ENCODE measurements around the gene MACROD2. TPM values are rescaled to one million over a fixed set of nuclear protein-coding genes. Genes with fewer than 3 reads are reported as not detected.
"Not testable (repeated sequence)": the region's sequence is repeated elsewhere in the genome, so short reads cannot be mapped to it uniquely, and the experiment has no call there.

Gene MACROD2
- total and polyA plus RNA-seq, 9 donors, result 2.0 to 4.9 (median 3.1) TPM

DNA sequence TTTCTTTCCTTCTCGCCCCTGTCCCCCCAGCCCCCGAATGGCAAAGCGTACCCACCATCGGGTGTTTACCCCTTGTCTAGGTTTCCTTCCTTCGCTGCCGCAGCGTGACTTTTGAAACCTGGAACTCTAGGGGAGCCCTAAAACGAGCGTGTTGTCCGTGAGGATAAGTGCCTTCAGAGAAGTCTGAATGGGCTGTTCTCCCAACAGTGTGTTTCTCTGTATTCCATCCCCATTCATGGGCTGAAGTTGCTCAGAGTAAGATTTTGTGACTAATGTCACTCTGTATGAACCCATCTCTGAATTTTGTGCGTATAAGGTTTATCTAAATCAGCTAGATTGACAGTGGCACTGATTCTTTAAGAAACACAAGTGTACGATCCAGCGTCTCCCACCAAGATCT lies 949 bp downstream of the MACROD2 start:
- Histone ChIP-seq H3K4me3 (ENCODE audit: low read length) (peak overlapping the region; percentile 37), H3K9me3 (replicated peaks; ENCODE audit: control insufficient read depth, low read depth, low read length) (peaks cover 9% of the 10 kb centered on the region), H3K4me1 (ENCODE audit: control insufficient read depth, insufficient read depth, low read length) (peaks cover 8% of the 10 kb centered on the region), H3K27ac (ENCODE audit: low read length) (no peak overlapping the region), H3K27me3 (ENCODE audit: control insufficient read depth, insufficient read depth, low read length) (peaks cover 6% of the 10 kb centered on the region), H3K36me3 (ENCODE audit: control insufficient read depth, insufficient read depth, low read length) (no peaks in the 10 kb centered on the region)
- WGBS (ENCODE audit: insufficient coverage), result 11% methylated on average over 6 of the region's 13 CpGs
- no peak for DNase-seq

DNA sequence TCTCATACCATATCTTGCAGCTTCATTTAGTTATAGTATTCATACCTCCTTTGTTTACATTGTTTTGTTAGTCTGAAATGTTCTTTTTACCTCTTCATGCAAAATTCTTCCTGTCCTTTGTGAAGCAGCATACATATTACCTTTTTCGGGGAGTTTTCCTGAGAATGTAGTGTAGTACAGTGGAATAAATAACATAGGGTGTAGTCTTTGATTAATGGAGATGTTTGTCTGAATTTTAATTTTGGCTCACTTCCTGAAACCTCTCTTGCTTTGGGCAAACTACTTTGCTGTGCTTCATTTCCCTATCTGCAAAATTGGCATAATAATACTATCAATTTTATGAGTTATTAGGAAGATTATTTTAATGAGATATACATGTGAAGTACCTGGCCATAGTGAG lies 5.6 kb downstream of the MACROD2 start:
- WGBS (ENCODE audit: insufficient coverage), result no CpG with 5 or more reads among the region's 1 CpG
- no peak for DNase-seq
- Histone ChIP-seq H3K4me3 (ENCODE audit: low read length) (no peak overlapping the region), H3K4me1 (ENCODE audit: control insufficient read depth, insufficient read depth, low read length) (peaks cover 5% of the 10 kb centered on the region), H3K9me3 (replicated peaks; ENCODE audit: control insufficient read depth, low read depth, low read length) (no peaks in the 10 kb centered on the region), H3K27ac (ENCODE audit: low read length) (no peak overlapping the region), H3K27me3 (ENCODE audit: control insufficient read depth, insufficient read depth, low read length) (peaks cover 3% of the 10 kb centered on the region), H3K36me3 (ENCODE audit: control insufficient read depth, insufficient read depth, low read length) (no peaks in the 10 kb centered on the region)

- no peak overlapping the region for H3K27ac ChIP-seq (ENCODE audit: low read length)
- H3K36me3 ChIP-seq (ENCODE audit: control insufficient read depth, insufficient read depth, low read length), result no peaks in the 10 kb centered on the region
- no peaks in the 10 kb centered on the region for H3K9me3 ChIP-seq (replicated peaks; ENCODE audit: control insufficient read depth, low read depth, low read length)
- no peaks in the 10 kb centered on the region for H3K27me3 ChIP-seq (ENCODE audit: control insufficient read depth, insufficient read depth, low read length)
- no peaks in the 10 kb centered on the region for H3K4me1 ChIP-seq (ENCODE audit: control insufficient read depth, insufficient read depth, low read length)
- WGBS (ENCODE audit: insufficient coverage), result 100% methylated on average over 2 of the region's 4 CpGs
- no peak overlapping the region for H3K4me3 ChIP-seq (ENCODE audit: low read length)
- DNase-seq, result no peak
Observed at GRCh38 chr20:14005996-14006395, 10.7 kb downstream of the MACROD2 start.

DNA sequence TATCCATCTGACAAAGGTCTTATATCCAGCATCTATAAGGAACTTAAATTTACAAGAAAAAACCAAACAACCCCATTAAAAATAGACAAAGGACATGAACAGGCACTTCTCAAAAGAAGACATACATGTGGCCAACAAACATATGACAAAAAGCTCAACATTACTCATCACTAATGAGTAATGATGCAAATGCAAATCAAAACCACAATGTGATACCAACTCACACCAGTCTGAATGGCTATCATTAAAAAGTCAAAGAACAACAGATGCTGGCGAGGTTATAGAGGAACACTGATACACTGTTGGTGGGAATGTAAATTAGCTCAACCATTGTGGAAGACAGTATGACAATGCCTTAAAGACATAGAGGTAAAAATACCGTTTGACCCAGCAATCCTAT lies 13.9 kb downstream of the MACROD2 start:
- DNase-seq, result no peak
- Histone ChIP-seq H3K9me3 (replicated peaks; ENCODE audit: control insufficient read depth, low read depth, low read length) (no peaks in the 10 kb centered on the region), H3K4me3 (ENCODE audit: low read length) (no peak overlapping the region), H3K4me1 (ENCODE audit: control insufficient read depth, insufficient read depth, low read length) (no peaks in the 10 kb centered on the region), H3K27ac (ENCODE audit: low read length) (no peak overlapping the region), H3K27me3 (ENCODE audit: control insufficient read depth, insufficient read depth, low read length) (no peaks in the 10 kb centered on the region), H3K36me3 (ENCODE audit: control insufficient read depth, insufficient read depth, low read length) (no peaks in the 10 kb centered on the region)
- WGBS (ENCODE audit: insufficient coverage), result no CpG with 5 or more reads among the region's 2 CpGs

GRCh38 chr20:14012671-14013070 lies 17.4 kb downstream of the MACROD2 start:
- H3K4me1 ChIP-seq (ENCODE audit: control insufficient read depth, insufficient read depth, low read length), result no peaks in the 10 kb centered on the region
- no peak overlapping the region for H3K4me3 ChIP-seq (ENCODE audit: low read length)
- H3K27ac ChIP-seq (ENCODE audit: low read length), result no peak overlapping the region
- no CpG with 5 or more reads among the region's 3 CpGs for WGBS (ENCODE audit: insufficient coverage)
- H3K27me3 ChIP-seq (ENCODE audit: control insufficient read depth, insufficient read depth, low read length), result no peaks in the 10 kb centered on the region
- no peaks in the 10 kb centered on the region for H3K36me3 ChIP-seq (ENCODE audit: control insufficient read depth, insufficient read depth, low read length)
- DNase-seq, result no peak
- H3K9me3 ChIP-seq (replicated peaks; ENCODE audit: control insufficient read depth, low read depth, low read length), result peaks cover 4% of the 10 kb centered on the region

DNA sequence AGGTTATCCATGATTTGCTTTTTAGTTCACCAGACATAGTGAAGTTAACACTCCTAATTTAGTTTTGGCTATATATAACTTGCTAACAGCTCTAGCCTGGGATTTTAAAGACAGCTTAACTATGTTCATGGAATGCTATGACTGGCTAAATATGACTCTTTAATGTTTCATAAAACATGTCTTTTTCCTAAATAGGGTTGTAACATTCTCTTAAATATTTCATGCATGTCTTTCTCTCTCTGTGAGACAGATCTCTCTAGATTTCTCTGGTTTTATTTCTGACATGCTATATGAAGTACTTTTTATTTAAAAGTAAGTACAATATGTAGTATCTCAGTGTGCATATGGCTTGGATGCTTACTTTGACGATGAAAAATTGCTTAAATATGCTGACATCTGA lies 35.7 kb downstream of the MACROD2 start:
- no peak for DNase-seq
- H3K36me3 ChIP-seq (ENCODE audit: control insufficient read depth, insufficient read depth, low read length), result no peaks in the 10 kb centered on the region
- H3K9me3 ChIP-seq (replicated peaks; ENCODE audit: control insufficient read depth, low read depth, low read length), result no peaks in the 10 kb centered on the region
- no peak overlapping the region for H3K4me3 ChIP-seq (ENCODE audit: low read length)
- H3K4me1 ChIP-seq (ENCODE audit: control insufficient read depth, insufficient read depth, low read length), result no peaks in the 10 kb centered on the region
- H3K27me3 ChIP-seq (ENCODE audit: control insufficient read depth, insufficient read depth, low read length), result no peaks in the 10 kb centered on the region
- no peak overlapping the region for H3K27ac ChIP-seq (ENCODE audit: low read length)
- no CpG with 5 or more reads among the region's 1 CpG for WGBS (ENCODE audit: insufficient coverage)

- WGBS (ENCODE audit: insufficient coverage), result no CpG with 5 or more reads among the region's 1 CpG
- Histone ChIP-seq H3K27me3 (ENCODE audit: control insufficient read depth, insufficient read depth, low read length) (no peaks in the 10 kb centered on the region), H3K36me3 (ENCODE audit: control insufficient read depth, insufficient read depth, low read length) (no peaks in the 10 kb centered on the region), H3K9me3 (replicated peaks; ENCODE audit: control insufficient read depth, low read depth, low read length) (no peaks in the 10 kb centered on the region), H3K4me1 (ENCODE audit: control insufficient read depth, insufficient read depth, low read length) (no peaks in the 10 kb centered on the region), H3K27ac (ENCODE audit: low read length) (no peak overlapping the region), H3K4me3 (ENCODE audit: low read length) (no peak overlapping the region)
- DNase-seq, result no peak
Observed at GRCh38 chr20:14033310-14033709, 38.0 kb downstream of the MACROD2 start.

- no peak overlapping the region for H3K27ac ChIP-seq (ENCODE audit: low read length)
- no peaks in the 10 kb centered on the region for H3K4me1 ChIP-seq (ENCODE audit: control insufficient read depth, insufficient read depth, low read length)
- WGBS (ENCODE audit: insufficient coverage), result 77% methylated on average over 3 of the region's 7 CpGs
- no peaks in the 10 kb centered on the region for H3K36me3 ChIP-seq (ENCODE audit: control insufficient read depth, insufficient read depth, low read length)
- no peak for DNase-seq
- no peaks in the 10 kb centered on the region for H3K27me3 ChIP-seq (ENCODE audit: control insufficient read depth, insufficient read depth, low read length)
- no peaks in the 10 kb centered on the region for H3K9me3 ChIP-seq (replicated peaks; ENCODE audit: control insufficient read depth, low read depth, low read length)
- H3K4me3 ChIP-seq (ENCODE audit: low read length), result no peak overlapping the region
Observed at GRCh38 chr20:14036567-14036966, 41.3 kb downstream of the MACROD2 start.

DNA sequence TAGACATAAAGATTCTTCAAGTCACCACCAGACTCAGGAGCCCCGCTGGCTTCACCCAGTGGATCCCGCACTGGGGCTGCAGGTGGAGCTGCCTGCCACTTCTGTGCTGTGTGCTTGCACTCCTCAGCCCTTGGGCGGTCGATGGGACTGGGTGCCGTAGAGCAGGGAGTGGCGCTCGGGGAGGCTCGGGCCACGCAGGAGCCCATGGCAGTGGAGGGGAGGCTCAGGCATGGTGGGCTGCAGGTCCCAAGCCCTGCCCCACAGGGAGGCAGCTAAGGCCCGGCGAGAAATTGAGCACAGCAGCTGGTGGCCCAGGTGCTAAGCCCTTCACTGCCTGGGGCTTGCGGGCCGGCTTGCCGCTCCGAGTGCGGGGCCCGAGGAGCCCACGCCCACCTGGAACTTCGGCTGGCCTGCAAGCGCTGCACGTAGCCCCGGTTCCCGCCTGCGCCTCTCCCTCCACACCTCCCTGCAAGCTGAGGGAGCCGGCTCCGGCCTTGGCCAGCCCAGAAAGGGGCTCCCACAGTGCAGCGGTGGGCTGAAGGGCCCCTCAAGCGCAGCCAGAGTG lies 49.5 kb downstream of the MACROD2 start:
- H3K36me3 ChIP-seq (ENCODE audit: control insufficient read depth, insufficient read depth, low read length); H3K27me3 ChIP-seq (ENCODE audit: control insufficient read depth, insufficient read depth, low read length); H3K4me3 ChIP-seq (ENCODE audit: low read length); DNase-seq; H3K9me3 ChIP-seq (replicated peaks; ENCODE audit: control insufficient read depth, low read depth, low read length); H3K4me1 ChIP-seq (ENCODE audit: control insufficient read depth, insufficient read depth, low read length); H3K27ac ChIP-seq (ENCODE audit: low read length): not testable (repeated sequence)
- 94% methylated on average over 16 of the region's 28 CpGs for WGBS (ENCODE audit: insufficient coverage)

DNA sequence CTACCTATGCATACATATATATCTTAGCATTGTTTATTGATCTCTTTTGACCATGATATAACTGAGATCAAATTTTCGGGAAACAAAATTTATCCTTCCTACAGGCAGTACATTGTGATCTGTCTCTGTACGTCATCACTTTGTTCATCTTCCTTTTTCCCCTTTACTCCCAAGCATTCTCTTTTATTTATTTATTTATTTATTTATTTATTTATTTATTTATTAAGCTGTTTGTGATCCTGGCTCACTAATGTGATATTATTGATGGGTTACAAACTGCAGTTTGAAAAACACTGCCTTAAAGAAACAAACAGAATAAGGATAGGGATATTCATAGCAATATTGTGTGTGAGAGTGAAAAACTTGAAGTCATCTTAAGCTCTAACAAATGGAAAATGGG lies 51.2 kb downstream of the MACROD2 start:
- DNase-seq, result no peak
- no peak overlapping the region for H3K4me3 ChIP-seq (ENCODE audit: low read length)
- H3K9me3 ChIP-seq (replicated peaks; ENCODE audit: control insufficient read depth, low read depth, low read length), result no peaks in the 10 kb centered on the region
- no peaks in the 10 kb centered on the region for H3K36me3 ChIP-seq (ENCODE audit: control insufficient read depth, insufficient read depth, low read length)
- no CpG with 5 or more reads among the region's 2 CpGs for WGBS (ENCODE audit: insufficient coverage)
- H3K27ac ChIP-seq (ENCODE audit: low read length), result no peak overlapping the region
- H3K4me1 ChIP-seq (ENCODE audit: control insufficient read depth, insufficient read depth, low read length), result no peaks in the 10 kb centered on the region
- H3K27me3 ChIP-seq (ENCODE audit: control insufficient read depth, insufficient read depth, low read length), result no peaks in the 10 kb centered on the region

DNA sequence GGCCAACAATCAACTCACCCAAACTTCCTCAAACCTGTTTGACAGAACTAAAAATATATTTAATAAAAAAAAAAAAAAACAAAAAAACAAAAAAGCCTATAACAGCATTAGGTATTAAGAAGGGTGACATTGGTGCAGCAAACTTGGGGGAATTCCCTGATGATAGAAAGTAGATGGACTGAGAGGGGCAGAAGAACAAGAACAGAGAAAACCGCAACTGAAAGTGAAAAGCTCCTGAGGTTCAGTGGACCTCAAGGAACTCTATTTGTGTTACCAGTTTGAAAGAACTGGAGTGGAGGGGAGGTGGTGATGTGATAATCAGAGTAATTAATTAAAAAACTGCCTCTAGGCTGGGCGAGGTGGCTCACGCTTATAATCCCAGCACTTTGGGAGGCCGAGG lies 53.8 kb downstream of the MACROD2 start:
- Histone ChIP-seq H3K4me1 (ENCODE audit: control insufficient read depth, insufficient read depth, low read length) (no peaks in the 10 kb centered on the region), H3K4me3 (ENCODE audit: low read length) (no peak overlapping the region), H3K27me3 (ENCODE audit: control insufficient read depth, insufficient read depth, low read length) (no peaks in the 10 kb centered on the region), H3K36me3 (ENCODE audit: control insufficient read depth, insufficient read depth, low read length) (no peaks in the 10 kb centered on the region), H3K9me3 (replicated peaks; ENCODE audit: control insufficient read depth, low read depth, low read length) (no peaks in the 10 kb centered on the region), H3K27ac (ENCODE audit: low read length) (no peak overlapping the region)
- no peak for DNase-seq
- WGBS (ENCODE audit: insufficient coverage), result 90% methylated on average over 1 of the region's 4 CpGs
